NT2/D1 (cell line): ENCODE data around the gene FAM3D.

ENCODE experiments used
- DNase-seq: peaks from one replicate; pipeline ENCODE4 v3.0.0-alpha.2; 2011; ENCODE audit warnings: low read depth, low spot score
- H3K27me3 ChIP-seq: 2 replicates; pipeline ENCODE4 v1.6.0; 2011; ENCODE audit warnings: mild to moderate bottlenecking; ENCODE audit not compliant: insufficient read length, insufficient read depth
- H3K36me3 ChIP-seq: 2 replicates; pipeline ENCODE4 v1.6.1; 2011; ENCODE audit warnings: mild to moderate bottlenecking, low read length, mixed read lengths; ENCODE audit not compliant: insufficient read depth, insufficient read length
- H3K4me1 ChIP-seq: 2 replicates; pipeline ENCODE4 v1.5.1; 2011; ENCODE audit not compliant: insufficient read depth, insufficient read length
- H3K4me3 ChIP-seq: 2 replicates; pipeline ENCODE4 v1.5.1; 2011; ENCODE audit warnings: low read depth; ENCODE audit not compliant: insufficient read length
- H3K9ac ChIP-seq: 2 replicates; pipeline ENCODE4 v1.6.0; 2011; ENCODE audit warnings: low read depth; ENCODE audit not compliant: insufficient read length
- H3K9me3 ChIP-seq: 2 replicates; pipeline ENCODE4 v1.5.1; 2011; ENCODE audit warnings: mild to moderate bottlenecking, low read length; ENCODE audit not compliant: insufficient read depth
- SUZ12 ChIP-seq: IDR thresholded peaks from 2 replicates; pipeline ENCODE4 v1.6.1; 2011; ENCODE audit not compliant: insufficient read length, insufficient read depth; ENCODE audit errors: extremely low read depth
- YY1 ChIP-seq: IDR thresholded peaks from 2 replicates; pipeline ENCODE4 v1.6.1; 2011; ENCODE audit not compliant: insufficient read length, insufficient read depth
- ZNF274 ChIP-seq: IDR thresholded peaks from 2 replicates; pipeline ENCODE4 v1.6.1; 2011; ENCODE audit warnings: mild to moderate bottlenecking, low read depth, low read length

Gene FAM3D

GRCh38 chr3:58585994-58586393 lies 80.6 kb downstream of the FAM3D start:
- TF ChIP-seq YY1: no peak
- no peak for TF ChIP-seq ZNF274
- no peak for DNase-seq
- no peaks in the 10 kb centered on the region for H3K9me3 ChIP-seq
- no peak overlapping the region for H3K4me3 ChIP-seq
- H3K27me3 ChIP-seq: peaks cover 48% of the 10 kb centered on the region
- no peaks in the 10 kb centered on the region for H3K36me3 ChIP-seq
- peak overlapping the region; percentile 67 for H3K9ac ChIP-seq
- H3K4me1 ChIP-seq: peaks cover 5% of the 10 kb centered on the region

- Histone ChIP-seq H3K4me3 (peak overlapping the region; percentile 45), H3K27me3 (peaks cover 48% of the 10 kb centered on the region), H3K9ac (peak overlapping the region; percentile 67), H3K9me3 (no peaks in the 10 kb centered on the region), H3K4me1 (peaks cover 5% of the 10 kb centered on the region), H3K36me3 (no peaks in the 10 kb centered on the region)
- peak; percentile 81 for DNase-seq
- TF ChIP-seq ZNF274: no peak
- no peak for TF ChIP-seq YY1
- peak; percentile 89 for TF ChIP-seq SUZ12
Observed at GRCh38 chr3:58585005-58585786, 81.4 kb downstream of the FAM3D start.

GRCh38 chr3:58584690-58585004 lies 81.9 kb downstream of the FAM3D start:
- Histone ChIP-seq H3K9ac (peak overlapping the region; percentile 67), H3K4me1 (peaks cover 5% of the 10 kb centered on the region), H3K36me3 (no peaks in the 10 kb centered on the region), H3K27me3 (peaks cover 48% of the 10 kb centered on the region), H3K9me3 (no peaks in the 10 kb centered on the region), H3K4me3 (peak overlapping the region; percentile 45)
- TF ChIP-seq ZNF274 (no peak), SUZ12 (no peak), YY1 (no peak)
- no peak for DNase-seq
